Measurements from ENCODE around the gene MXD1. TPM values are rescaled to one million over a fixed set of nuclear protein-coding genes. Genes with fewer than 3 reads are reported as not detected.

Gene MXD1
- total RNA-seq, 1 donor from 2014 or later: 3.9 TPM

- H3K4me2 ChIP-seq: no peak overlapping the region
- no peaks in the 10 kb centered on the region for H3K27me3 Mint-ChIP-seq (ENCODE audit: insufficient read depth, low read depth)
- DNase-seq (ENCODE audit: low spot score): no peak
Observed at GRCh38 chr2:69977186-69977585, 62.3 kb downstream of the MXD1 start.

GRCh38 chr2:69977906-69978482, 63.1 kb downstream of the MXD1 start:
- Mint-ChIP-seq H3K9me3 (no peaks in the 10 kb centered on the region), H3K36me3 (no peaks in the 10 kb centered on the region), H3K27ac (no peak overlapping the region), H3K4me3 (no peak overlapping the region), H3K4me1 (no peaks in the 10 kb centered on the region), H3K27me3 (ENCODE audit: insufficient read depth, low read depth) (no peaks in the 10 kb centered on the region)
- Histone ChIP-seq H3K4me3 (no peak overlapping the region), H3K4me2 (no peak overlapping the region), H3K79me2 (ENCODE audit: low read depth) (no peaks in the 10 kb centered on the region), H3K4me1 (no peaks in the 10 kb centered on the region), H3K9me3 (ENCODE audit: low read depth) (no peaks in the 10 kb centered on the region), H4K20me1 (ENCODE audit: low read depth) (no peaks in the 10 kb centered on the region), H3F3A (ENCODE audit: low read depth) (no peaks in the 10 kb centered on the region), H2AFZ (replicated peaks) (no peak overlapping the region), H3K27me3 (no peaks in the 10 kb centered on the region), H3K27ac (no peak overlapping the region), H3K36me3 (no peaks in the 10 kb centered on the region), H3K9ac (no peak overlapping the region)
- no peak for TF ChIP-seq EZH2 (IDR thresholded peaks at IDR 0.05)
- DNase-seq (ENCODE audit: low spot score): no peak

More at GRCh38 chr2:69977186-69977585, 62.3 kb downstream of the MXD1 start:
- H3K27ac Mint-ChIP-seq: no peak overlapping the region
- Histone ChIP-seq H3K27ac (no peak overlapping the region), H3F3A (ENCODE audit: low read depth) (no peaks in the 10 kb centered on the region), H3K4me1 (no peaks in the 10 kb centered on the region), H3K4me3 (no peak overlapping the region), H3K27me3 (no peaks in the 10 kb centered on the region), H3K79me2 (ENCODE audit: low read depth) (no peaks in the 10 kb centered on the region), H3K36me3 (no peaks in the 10 kb centered on the region), H4K20me1 (ENCODE audit: low read depth) (no peaks in the 10 kb centered on the region), H3K9me3 (ENCODE audit: low read depth) (no peaks in the 10 kb centered on the region), H3K9ac (no peak overlapping the region), H2AFZ (replicated peaks) (no peak overlapping the region)
- H3K4me1 Mint-ChIP-seq: no peaks in the 10 kb centered on the region
- no peaks in the 10 kb centered on the region for H3K36me3 Mint-ChIP-seq
- H3K4me3 Mint-ChIP-seq: no peak overlapping the region
- H3K9me3 Mint-ChIP-seq: no peaks in the 10 kb centered on the region
- TF ChIP-seq EZH2phosphoT487 (IDR thresholded peaks at IDR 0.05): no peak
- TF ChIP-seq EZH2 (IDR thresholded peaks at IDR 0.05): no peak
- no peak for TF ChIP-seq CTCF (IDR thresholded peaks at IDR 0.05)

GRCh38 chr2:69979902-69980807, 65.2 kb downstream of the MXD1 start:
- TF ChIP-seq CTCF (IDR thresholded peaks at IDR 0.05) (no peak), EZH2 (IDR thresholded peaks at IDR 0.05) (no peak), EZH2phosphoT487 (IDR thresholded peaks at IDR 0.05) (no peak)
- no peak overlapping the region for H3K4me3 ChIP-seq
- H3K4me2 ChIP-seq: no peak overlapping the region
- Mint-ChIP-seq H3K4me1 (no peaks in the 10 kb centered on the region), H3K36me3 (no peaks in the 10 kb centered on the region), H3K27me3 (ENCODE audit: insufficient read depth, low read depth) (no peaks in the 10 kb centered on the region), H3K9me3 (no peaks in the 10 kb centered on the region), H3K27ac (peak overlapping the region; percentile 34), H3K4me3 (no peak overlapping the region)
- H3K4me1 ChIP-seq: no peaks in the 10 kb centered on the region
- H3K36me3 ChIP-seq: no peaks in the 10 kb centered on the region
- no peaks in the 10 kb centered on the region for H4K20me1 ChIP-seq (ENCODE audit: low read depth)
- H3K27me3 ChIP-seq: no peaks in the 10 kb centered on the region
- no peak overlapping the region for H2AFZ ChIP-seq (replicated peaks)
- H3K79me2 ChIP-seq (ENCODE audit: low read depth): no peaks in the 10 kb centered on the region
- no peaks in the 10 kb centered on the region for H3F3A ChIP-seq (ENCODE audit: low read depth)
- H3K9ac ChIP-seq: no peak overlapping the region
- no peaks in the 10 kb centered on the region for H3K9me3 ChIP-seq (ENCODE audit: low read depth)
- H3K27ac ChIP-seq: no peak overlapping the region
- no peak for DNase-seq (ENCODE audit: low spot score)

All from neural progenitor cell (in vitro differentiated cells).